Epithelial cell of esophagus (primary cell): Measurements from ENCODE around the gene SND1.
A peak's percentile ranks its signal among the peaks of the same experiment; 100 is the strongest.

Source experiments
- DNase-seq: peaks from one replicate; pipeline ENCODE4 v3.0.0; 2010; ENCODE audit warnings: low read depth
- H3K4me3 ChIP-seq: 2 replicates; pipeline ENCODE4 v1.5.1; 2011; ENCODE audit warnings: mild to moderate bottlenecking, low read length, control low read depth
- TF ChIP-seq, protein P1 (sequence below): IDR thresholded peaks from 2 replicates; pipeline ENCODE4 v1.5.1; 2011; ENCODE audit warnings: low read depth, mild to moderate bottlenecking, low read length, control low read depth, inconsistent platforms; ENCODE audit not compliant: insufficient read depth; ENCODE audit errors: missing control alignments

SND1 gene

GRCh38 chr7:128008744-128009143 lies 356.8 kb downstream of the SND1 start:
- TF ChIP-seq, protein P1, sequence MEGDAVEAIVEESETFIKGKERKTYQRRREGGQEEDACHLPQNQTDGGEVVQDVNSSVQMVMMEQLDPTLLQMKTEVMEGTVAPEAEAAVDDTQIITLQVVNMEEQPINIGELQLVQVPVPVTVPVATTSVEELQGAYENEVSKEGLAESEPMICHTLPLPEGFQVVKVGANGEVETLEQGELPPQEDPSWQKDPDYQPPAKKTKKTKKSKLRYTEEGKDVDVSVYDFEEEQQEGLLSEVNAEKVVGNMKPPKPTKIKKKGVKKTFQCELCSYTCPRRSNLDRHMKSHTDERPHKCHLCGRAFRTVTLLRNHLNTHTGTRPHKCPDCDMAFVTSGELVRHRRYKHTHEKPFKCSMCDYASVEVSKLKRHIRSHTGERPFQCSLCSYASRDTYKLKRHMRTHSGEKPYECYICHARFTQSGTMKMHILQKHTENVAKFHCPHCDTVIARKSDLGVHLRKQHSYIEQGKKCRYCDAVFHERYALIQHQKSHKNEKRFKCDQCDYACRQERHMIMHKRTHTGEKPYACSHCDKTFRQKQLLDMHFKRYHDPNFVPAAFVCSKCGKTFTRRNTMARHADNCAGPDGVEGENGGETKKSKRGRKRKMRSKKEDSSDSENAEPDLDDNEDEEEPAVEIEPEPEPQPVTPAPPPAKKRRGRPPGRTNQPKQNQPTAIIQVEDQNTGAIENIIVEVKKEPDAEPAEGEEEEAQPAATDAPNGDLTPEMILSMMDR: no peak
- DNase-seq: no peak
- H3K4me3 ChIP-seq: no peak overlapping the region

DNA sequence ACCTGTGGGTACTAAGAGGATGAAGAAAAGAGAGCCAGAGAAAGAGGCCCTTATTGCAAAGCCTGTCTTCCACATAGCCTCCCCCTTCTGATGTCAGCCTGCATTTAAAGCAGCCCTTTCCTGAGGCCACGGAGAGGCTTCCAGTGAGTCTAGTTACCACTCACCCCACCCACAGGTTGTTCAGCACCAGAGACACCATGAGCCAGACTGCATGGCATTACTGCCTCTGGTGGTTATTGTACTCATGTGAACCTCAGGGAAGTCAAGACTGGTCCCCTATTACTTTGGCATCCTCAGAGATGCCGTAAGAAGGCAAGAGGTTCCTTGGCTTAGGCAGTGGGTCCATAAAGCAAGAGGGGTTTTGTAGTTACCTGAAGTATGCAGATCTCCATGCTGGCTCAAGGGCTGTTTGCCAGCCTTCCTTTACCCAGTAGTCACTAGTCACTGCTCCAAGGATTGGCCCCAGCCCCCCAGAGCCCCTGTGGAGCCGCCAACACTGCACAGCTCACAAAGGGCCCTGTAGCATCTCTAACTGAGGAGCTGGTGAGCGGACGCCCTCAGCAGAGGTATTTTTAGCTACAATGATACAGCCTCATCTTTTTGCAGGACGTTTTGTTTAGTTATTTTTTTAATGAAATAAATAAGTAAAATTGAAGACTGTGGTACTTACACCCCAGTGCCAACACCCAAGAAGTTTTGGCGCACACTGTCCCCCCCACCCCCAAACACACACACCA lies 358.6 kb downstream of the SND1 start:
- no peak overlapping the region for H3K4me3 ChIP-seq
- TF ChIP-seq, protein P1: no peak
- no peak for DNase-seq

DNA sequence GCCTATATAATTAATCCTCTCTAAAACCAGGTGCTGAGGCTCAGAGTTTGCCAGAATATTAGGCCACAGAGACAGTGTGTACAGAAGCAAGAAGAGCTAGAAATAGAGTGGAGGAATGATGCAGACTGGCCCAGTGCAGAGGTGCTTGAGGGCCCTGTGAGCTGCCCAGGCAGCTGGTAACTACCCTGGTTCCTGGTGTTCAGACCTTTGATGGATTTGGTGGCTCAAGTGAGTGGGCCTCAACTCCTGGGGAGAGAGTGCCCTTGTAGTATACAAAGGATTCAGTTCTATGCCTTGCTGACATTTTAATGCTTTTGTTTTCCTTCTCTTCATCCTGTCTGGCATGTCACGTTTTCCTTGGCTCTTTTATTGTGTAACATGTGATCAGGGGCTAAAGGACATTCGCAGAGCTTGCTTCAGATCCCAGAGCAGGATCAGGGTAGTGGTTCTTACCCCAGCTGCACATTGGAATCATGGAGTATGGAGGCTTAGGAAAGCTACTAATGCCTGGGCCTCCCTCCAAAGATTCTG lies 359.2 kb downstream of the SND1 start:
- no peak for DNase-seq
- TF ChIP-seq, protein P1: no peak
- H3K4me3 ChIP-seq: no peak overlapping the region

DNA sequence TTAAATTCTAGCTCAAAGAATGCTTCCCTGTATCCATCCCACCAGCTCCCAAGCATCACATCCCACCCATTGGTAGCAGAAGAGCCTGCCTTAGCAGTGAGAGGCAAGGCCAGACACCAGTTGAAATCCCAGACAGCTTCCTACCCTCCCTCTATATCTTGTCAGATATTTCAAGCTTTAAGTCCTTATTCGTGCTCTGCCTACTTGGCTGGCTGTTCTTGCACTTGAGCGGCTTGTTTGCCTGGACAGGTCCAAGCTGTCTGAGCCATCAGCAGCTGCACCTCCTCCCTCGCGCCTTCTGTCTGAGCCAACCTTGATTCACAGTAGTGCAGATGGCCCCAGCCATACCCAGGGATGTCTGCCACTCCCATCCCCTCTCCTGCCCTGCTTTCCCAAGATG lies 362.8 kb downstream of the SND1 start:
- peak; percentile 88 for DNase-seq
- TF ChIP-seq, protein P1: no peak
- H3K4me3 ChIP-seq: no peak overlapping the region

DNA sequence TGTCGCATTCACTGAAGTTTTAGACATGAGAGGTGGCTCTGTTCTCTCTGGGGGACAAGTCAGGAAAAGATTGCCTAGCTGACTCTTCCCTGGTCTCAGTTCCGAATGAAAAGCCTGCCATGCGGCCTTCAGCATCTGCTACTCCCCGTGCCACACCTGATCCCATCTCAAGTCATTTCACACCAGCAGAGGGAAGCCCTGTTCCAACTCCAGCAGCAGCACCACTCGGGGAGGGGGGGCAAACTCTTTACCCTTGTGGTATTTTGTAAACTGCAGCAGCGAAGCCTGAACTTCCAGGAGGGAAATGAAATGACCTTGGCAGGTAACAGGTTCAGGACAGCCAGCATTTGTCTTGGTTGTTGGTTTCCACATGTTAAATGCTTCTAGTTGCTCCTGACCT lies 365.5 kb downstream of the SND1 start:
- DNase-seq: no peak
- no peak overlapping the region for H3K4me3 ChIP-seq
- TF ChIP-seq, protein P1: peak; percentile 42

GRCh38 chr7:128017862-128018845 lies 366.2 kb downstream of the SND1 start:
- peak; percentile 93 for DNase-seq

More at GRCh38 chr7:128017862-128018845, 366.2 kb downstream of the SND1 start:
- TF ChIP-seq, protein P1: no peak
- H3K4me3 ChIP-seq: no peak overlapping the region
